HepG2 (cell line): ENCODE results near the gene MAFB. TPM values are rescaled to one million over a fixed set of nuclear protein-coding genes. Genes with fewer than 3 reads are reported as not detected.

Experiments used
- DMAP1 ChIP-seq: IDR thresholded peaks from 2 replicates; pipeline ENCODE4 v1.6.1; 2016
- FOSL1 ChIP-seq: sonication (generic); formaldehyde crosslinking; IDR thresholded peaks from 2 replicates; pipeline ENCODE4 v1.9.0; 2021; ENCODE audit warnings: missing genetic modification reagents, borderline replicate concordance
- FOXA3 ChIP-seq: IDR thresholded peaks from 2 replicates; pipeline ENCODE4 v1.6.1; 2016; ENCODE audit warnings: missing genetic modification reagents, missing compliant biosample characterization
- MIXL1 ChIP-seq: IDR thresholded peaks from 2 replicates; pipeline ENCODE4 v1.6.1; 2016
- MZF1 ChIP-seq: sonication (generic); formaldehyde crosslinking; IDR thresholded peaks from 2 replicates; pipeline ENCODE4 v1.8.1; 2023; ENCODE audit warnings: mild to moderate bottlenecking, missing genetic modification reagents, borderline replicate concordance
- NFE2L2 ChIP-seq: fragments of 150-350 bp; IDR thresholded peaks from 2 replicates; pipeline ENCODE4 v1.6.1; 2014; ENCODE audit warnings: low read length
- PITX1 ChIP-seq: sonication (generic); formaldehyde crosslinking; IDR thresholded peaks from 2 replicates; pipeline ENCODE4 v1.5.1; 2020; ENCODE audit warnings: mild to moderate bottlenecking, missing genetic modification reagents
- RBM22 ChIP-seq: fragments of 200-400 bp; formaldehyde crosslinking; optimal IDR thresholded peaks from 2 replicates; pipeline ENCODE3; 2017; ENCODE audit warnings: mild to moderate bottlenecking, low read length, moderate library complexity
- SOX5 ChIP-seq: IDR thresholded peaks from 2 replicates; pipeline ENCODE4 v1.6.1; 2016; ENCODE audit warnings: borderline replicate concordance
- YY1 ChIP-seq: IDR thresholded peaks from 2 replicates; pipeline ENCODE4 v1.6.1; 2011; ENCODE audit warnings: low read length, low read depth, moderate library complexity, mild to moderate bottlenecking; ENCODE audit not compliant: insufficient read depth, insufficient replicate concordance
- ZNF792 ChIP-seq: IDR thresholded peaks from 2 replicates; pipeline ENCODE4 v1.6.1; 2016
- polyA plus RNA-seq, 8 experiments: library from polyadenylated mRNA; depleted of rRNA in 3 of 8; stranded (reverse) in 7 of 8; unstranded in 1 of 8; fragments of >200 nt; fragmentation: Illumina TruSeq in 4 of 8; extraction: Trizol in 4 of 8; gene quantifications; 2 replicates each; pipeline versions ENCODE4 v1.2.1 to v1.2.3, GENCODE V29; 2011 to 2016; ENCODE audit warnings: low read depth in 4 of 8, missing spikeins in 1 of 8, mixed read lengths in 1 of 8; ENCODE audit not compliant: insufficient read depth in 1 of 8
- total RNA-seq, 5 experiments: library from RNA; depleted of rRNA; stranded (reverse); fragments of >200 nt; fragmentation: Illumina TruSeq; extraction: Trizol; gene quantifications; 2 replicates each; pipeline ENCODE4 v1.2.3, GENCODE V29; 2016; ENCODE audit warnings: low read depth in 1 of 5
- TF ChIP-seq, protein P1 (sequence below): sonication (generic); formaldehyde crosslinking; IDR thresholded peaks from 2 replicates; pipeline ENCODE4 v1.5.1; 2020; ENCODE audit warnings: missing genetic modification reagents, mild to moderate bottlenecking, borderline replicate concordance
- TF ChIP-seq, protein P2 (sequence below): sonication (generic); formaldehyde crosslinking; IDR thresholded peaks from 2 replicates; pipeline ENCODE4 v1.5.0; 2020; ENCODE audit warnings: mild to moderate bottlenecking, missing genetic modification reagents
- TF ChIP-seq, protein P3 (sequence below): sonication (generic); formaldehyde crosslinking; IDR thresholded peaks from 2 replicates; pipeline ENCODE4 v1.4.0; 2020; ENCODE audit warnings: low read depth, mild to moderate bottlenecking, missing genetic modification reagents
- TF ChIP-seq, protein P4 (sequence below): sonication (generic); formaldehyde crosslinking; IDR thresholded peaks from 2 replicates; pipeline ENCODE4 v1.4.0; 2020; ENCODE audit warnings: mild to moderate bottlenecking, missing genetic modification reagents, borderline replicate concordance
- TF ChIP-seq, protein P5 (sequence below): sonication (generic); formaldehyde crosslinking; IDR thresholded peaks from 2 replicates; pipeline ENCODE4 v1.8.0; 2022; ENCODE audit warnings: missing genetic modification reagents, mild to moderate bottlenecking, borderline replicate concordance
- TF ChIP-seq, protein P6 (sequence below): IDR thresholded peaks from 2 replicates; pipeline ENCODE4 v1.6.1; 2016; ENCODE audit warnings: low read depth, borderline replicate concordance

Gene MAFB
- total and polyA plus RNA-seq, 2 of the 13 experiments (the other 11 are each of a cell fraction or from before 2014, with no cell fraction given), result 0.08 to 0.11 TPM

DNA sequence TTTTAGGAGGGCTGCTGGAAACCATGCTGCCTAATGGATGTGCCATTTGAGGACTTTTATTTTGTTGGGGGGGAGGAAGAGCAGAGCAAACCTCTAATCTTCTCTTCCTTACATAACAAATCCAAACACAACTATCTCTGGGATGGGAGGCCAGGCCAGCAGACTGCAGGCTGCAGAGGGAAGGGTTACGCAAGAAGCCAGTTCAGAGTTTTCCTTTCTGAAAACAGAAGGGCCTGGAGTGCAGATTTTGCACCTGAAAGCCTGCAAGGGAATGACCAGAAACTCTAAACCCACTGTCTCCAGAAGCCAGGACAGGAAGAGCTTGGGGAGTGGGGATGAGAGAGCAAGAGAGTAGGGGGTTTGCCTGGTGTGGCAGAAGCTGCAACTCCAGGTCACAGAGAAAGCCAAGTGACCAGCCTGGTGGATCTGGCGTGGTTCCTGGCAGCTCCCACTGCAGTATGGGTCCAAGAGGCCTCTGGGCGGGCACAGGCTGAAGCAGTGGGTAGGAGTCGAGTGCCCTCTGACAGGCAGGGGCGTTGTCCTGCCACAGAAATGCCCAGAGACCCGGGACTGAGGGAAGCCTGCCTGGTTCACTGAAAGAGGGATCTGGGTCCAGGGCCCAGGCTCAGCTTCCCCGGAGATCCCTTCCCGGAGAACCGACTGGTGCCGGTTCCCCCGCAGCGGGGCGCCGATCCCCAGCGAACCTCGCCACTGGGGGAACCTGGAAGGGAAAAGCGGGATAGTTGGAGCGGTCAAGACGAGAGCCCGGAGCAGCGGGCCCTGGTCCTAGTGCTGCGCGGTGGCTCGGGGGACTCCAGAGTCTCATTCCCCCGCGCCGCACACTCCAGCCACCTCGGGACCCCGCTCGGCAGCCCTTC lies 6.7 kb downstream of the MAFB start (continued):
- peak; percentile 76 for TF ChIP-seq MIXL1 (CRISPR knock-in tag)
- no peak for TF ChIP-seq RBM22
- TF ChIP-seq ZNF792 (CRISPR knock-in tag), result peak; percentile 90
- no peak for TF ChIP-seq FOSL1
- TF ChIP-seq MZF1 (CRISPR knock-in tag), result no peak
- no peak for TF ChIP-seq YY1
- TF ChIP-seq, protein P1, sequence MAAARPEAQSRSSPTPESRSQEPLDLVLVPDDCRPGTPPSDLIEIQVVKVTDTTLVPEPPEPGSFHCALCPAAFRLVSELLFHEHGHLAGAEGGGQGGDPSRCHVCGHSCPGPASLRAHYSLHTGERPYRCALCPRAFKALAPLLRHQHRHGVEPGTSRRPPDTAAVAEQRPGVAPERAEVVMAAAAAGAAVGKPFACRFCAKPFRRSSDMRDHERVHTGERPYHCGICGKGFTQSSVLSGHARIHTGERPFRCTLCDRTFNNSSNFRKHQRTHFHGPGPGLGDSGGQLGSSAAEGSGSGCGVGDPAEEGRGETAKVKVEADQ (CRISPR knock-in tag), result 0 out of 2 replicates have a peak, but pooled peaks have one; percentile 41
- peak; percentile 55; the same call in 1 of the 2 replicates for TF ChIP-seq DMAP1 (CRISPR knock-in tag)
- TF ChIP-seq, protein P2, sequence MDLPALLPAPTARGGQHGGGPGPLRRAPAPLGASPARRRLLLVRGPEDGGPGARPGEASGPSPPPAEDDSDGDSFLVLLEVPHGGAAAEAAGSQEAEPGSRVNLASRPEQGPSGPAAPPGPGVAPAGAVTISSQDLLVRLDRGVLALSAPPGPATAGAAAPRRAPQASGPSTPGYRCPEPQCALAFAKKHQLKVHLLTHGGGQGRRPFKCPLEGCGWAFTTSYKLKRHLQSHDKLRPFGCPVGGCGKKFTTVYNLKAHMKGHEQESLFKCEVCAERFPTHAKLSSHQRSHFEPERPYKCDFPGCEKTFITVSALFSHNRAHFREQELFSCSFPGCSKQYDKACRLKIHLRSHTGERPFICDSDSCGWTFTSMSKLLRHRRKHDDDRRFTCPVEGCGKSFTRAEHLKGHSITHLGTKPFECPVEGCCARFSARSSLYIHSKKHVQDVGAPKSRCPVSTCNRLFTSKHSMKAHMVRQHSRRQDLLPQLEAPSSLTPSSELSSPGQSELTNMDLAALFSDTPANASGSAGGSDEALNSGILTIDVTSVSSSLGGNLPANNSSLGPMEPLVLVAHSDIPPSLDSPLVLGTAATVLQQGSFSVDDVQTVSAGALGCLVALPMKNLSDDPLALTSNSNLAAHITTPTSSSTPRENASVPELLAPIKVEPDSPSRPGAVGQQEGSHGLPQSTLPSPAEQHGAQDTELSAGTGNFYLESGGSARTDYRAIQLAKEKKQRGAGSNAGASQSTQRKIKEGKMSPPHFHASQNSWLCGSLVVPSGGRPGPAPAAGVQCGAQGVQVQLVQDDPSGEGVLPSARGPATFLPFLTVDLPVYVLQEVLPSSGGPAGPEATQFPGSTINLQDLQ, result 0 out of 2 replicates have a peak, but pooled peaks have one; percentile 9
- peak; percentile 92 for TF ChIP-seq PITX1 (CRISPR knock-in tag)
- peak; percentile 62 for TF ChIP-seq FOXA3 (CRISPR knock-in tag)
- no peak for TF ChIP-seq NFE2L2
- TF ChIP-seq, protein P3, sequence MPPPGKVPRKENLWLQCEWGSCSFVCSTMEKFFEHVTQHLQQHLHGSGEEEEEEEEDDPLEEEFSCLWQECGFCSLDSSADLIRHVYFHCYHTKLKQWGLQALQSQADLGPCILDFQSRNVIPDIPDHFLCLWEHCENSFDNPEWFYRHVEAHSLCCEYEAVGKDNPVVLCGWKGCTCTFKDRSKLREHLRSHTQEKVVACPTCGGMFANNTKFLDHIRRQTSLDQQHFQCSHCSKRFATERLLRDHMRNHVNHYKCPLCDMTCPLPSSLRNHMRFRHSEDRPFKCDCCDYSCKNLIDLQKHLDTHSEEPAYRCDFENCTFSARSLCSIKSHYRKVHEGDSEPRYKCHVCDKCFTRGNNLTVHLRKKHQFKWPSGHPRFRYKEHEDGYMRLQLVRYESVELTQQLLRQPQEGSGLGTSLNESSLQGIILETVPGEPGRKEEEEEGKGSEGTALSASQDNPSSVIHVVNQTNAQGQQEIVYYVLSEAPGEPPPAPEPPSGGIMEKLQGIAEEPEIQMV (CRISPR knock-in tag), result 0 out of 2 replicates have a peak, but pooled peaks have one; percentile 49
- peak; percentile 60; the same call in 1 of the 2 replicates for TF ChIP-seq SOX5 (CRISPR knock-in tag)
- TF ChIP-seq, protein P4, sequence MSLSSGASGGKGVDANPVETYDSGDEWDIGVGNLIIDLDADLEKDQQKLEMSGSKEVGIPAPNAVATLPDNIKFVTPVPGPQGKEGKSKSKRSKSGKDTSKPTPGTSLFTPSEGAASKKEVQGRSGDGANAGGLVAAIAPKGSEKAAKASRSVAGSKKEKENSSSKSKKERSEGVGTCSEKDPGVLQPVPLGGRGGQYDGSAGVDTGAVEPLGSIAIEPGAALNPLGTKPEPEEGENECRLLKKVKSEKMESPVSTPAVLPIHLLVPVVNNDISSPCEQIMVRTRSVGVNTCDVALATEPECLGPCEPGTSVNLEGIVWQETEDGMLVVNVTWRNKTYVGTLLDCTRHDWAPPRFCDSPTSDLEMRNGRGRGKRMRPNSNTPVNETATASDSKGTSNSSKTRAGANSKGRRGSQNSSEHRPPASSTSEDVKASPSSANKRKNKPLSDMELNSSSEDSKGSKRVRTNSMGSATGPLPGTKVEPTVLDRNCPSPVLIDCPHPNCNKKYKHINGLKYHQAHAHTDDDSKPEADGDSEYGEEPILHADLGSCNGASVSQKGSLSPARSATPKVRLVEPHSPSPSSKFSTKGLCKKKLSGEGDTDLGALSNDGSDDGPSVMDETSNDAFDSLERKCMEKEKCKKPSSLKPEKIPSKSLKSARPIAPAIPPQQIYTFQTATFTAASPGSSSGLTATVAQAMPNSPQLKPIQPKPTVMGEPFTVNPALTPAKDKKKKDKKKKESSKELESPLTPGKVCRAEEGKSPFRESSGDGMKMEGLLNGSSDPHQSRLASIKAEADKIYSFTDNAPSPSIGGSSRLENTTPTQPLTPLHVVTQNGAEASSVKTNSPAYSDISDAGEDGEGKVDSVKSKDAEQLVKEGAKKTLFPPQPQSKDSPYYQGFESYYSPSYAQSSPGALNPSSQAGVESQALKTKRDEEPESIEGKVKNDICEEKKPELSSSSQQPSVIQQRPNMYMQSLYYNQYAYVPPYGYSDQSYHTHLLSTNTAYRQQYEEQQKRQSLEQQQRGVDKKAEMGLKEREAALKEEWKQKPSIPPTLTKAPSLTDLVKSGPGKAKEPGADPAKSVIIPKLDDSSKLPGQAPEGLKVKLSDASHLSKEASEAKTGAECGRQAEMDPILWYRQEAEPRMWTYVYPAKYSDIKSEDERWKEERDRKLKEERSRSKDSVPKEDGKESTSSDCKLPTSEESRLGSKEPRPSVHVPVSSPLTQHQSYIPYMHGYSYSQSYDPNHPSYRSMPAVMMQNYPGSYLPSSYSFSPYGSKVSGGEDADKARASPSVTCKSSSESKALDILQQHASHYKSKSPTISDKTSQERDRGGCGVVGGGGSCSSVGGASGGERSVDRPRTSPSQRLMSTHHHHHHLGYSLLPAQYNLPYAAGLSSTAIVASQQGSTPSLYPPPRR (CRISPR knock-in tag), result peak; percentile 39; the same call in 1 of the 2 replicates
- TF ChIP-seq, protein P5, sequence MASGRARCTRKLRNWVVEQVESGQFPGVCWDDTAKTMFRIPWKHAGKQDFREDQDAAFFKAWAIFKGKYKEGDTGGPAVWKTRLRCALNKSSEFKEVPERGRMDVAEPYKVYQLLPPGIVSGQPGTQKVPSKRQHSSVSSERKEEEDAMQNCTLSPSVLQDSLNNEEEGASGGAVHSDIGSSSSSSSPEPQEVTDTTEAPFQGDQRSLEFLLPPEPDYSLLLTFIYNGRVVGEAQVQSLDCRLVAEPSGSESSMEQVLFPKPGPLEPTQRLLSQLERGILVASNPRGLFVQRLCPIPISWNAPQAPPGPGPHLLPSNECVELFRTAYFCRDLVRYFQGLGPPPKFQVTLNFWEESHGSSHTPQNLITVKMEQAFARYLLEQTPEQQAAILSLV (CRISPR knock-in tag), result 0 out of 2 replicates have a peak, but pooled peaks have one; percentile 45
- TF ChIP-seq, protein P6, sequence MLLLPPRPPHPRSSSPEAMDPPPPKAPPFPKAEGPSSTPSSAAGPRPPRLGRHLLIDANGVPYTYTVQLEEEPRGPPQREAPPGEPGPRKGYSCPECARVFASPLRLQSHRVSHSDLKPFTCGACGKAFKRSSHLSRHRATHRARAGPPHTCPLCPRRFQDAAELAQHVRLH, result peak; percentile 78
